Activated naive CD4-positive, alpha-beta T cell treated with anti-CD3 and anti-CD28 coated beads, Interleukin-2, amount 50 U/mL, for 72 hours (primary cell): ENCODE data around the gene DDI1. TPM values are rescaled to one million over a fixed set of nuclear protein-coding genes. Genes with fewer than 3 reads are reported as not detected.
"Not testable (repeated sequence)": the region's sequence is repeated elsewhere in the genome, so short reads cannot be mapped to it uniquely, and the experiment has no call there.

ENCODE experiments used
- ATAC-seq, 2 donors: fragments of 150-1000 bp; cut with Tn5 transposase; 2 replicates each; pipeline ENCODE4 v1.10.0; 2021; ENCODE audit warnings: mild to moderate bottlenecking in 2 of 2, moderate library complexity in 2 of 2
- DNase-seq, 2 donors: peaks; one replicate each; pipeline ENCODE4 v3.0.0; 2021 to 2022; ENCODE audit warnings: low spot score in 2 of 2
- H3K27ac Mint-ChIP-seq, 2 donors: one replicate each; pipeline ENCODE4 v1.8.0; 2022; ENCODE audit warnings: mild to moderate bottlenecking in 2 of 2, mixed read lengths in 2 of 2
- H3K36me3 Mint-ChIP-seq, 2 donors: one replicate each; pipeline ENCODE4 v1.8.0; 2022; ENCODE audit warnings: mixed read lengths in 2 of 2
- H3K9me3 Mint-ChIP-seq, 2 donors: one replicate each; pipeline ENCODE4 v1.8.0; 2022; ENCODE audit warnings: mixed read lengths in 2 of 2
- total RNA-seq, 2 donors: library from RNA; stranded (reverse); gene quantifications; one replicate each; pipeline ENCODE4 v1.2.3, GENCODE V29; 2022

The DDI1 gene
- total RNA-seq, 2 donors from 2014 or later, result not detected

DNA sequence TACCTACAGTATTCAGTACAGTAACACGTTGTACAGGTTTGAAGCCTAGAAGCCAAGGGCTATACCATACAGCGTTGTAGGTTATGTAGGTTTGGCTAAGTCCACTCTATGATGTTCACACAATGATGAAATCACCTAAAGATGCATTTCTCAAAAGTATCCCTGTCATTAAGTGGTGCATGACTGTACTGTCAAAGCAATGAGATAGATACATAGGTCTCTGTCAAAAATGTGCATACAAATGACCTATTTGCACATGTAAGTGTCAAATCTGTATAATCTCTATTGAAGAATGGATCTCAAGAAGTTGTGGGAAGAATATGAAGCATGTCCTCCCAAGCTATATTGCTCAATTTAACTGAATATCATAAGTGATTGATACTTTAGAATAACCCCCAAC, 11.9 kb upstream of the DDI1 start:
- no peak for ATAC-seq
- Mint-ChIP-seq H3K27ac (no peak overlapping the region), H3K36me3 (no peaks in the 10 kb centered on the region), H3K9me3 (no peaks in the 10 kb centered on the region)
- DNase-seq, result no peak

DNA sequence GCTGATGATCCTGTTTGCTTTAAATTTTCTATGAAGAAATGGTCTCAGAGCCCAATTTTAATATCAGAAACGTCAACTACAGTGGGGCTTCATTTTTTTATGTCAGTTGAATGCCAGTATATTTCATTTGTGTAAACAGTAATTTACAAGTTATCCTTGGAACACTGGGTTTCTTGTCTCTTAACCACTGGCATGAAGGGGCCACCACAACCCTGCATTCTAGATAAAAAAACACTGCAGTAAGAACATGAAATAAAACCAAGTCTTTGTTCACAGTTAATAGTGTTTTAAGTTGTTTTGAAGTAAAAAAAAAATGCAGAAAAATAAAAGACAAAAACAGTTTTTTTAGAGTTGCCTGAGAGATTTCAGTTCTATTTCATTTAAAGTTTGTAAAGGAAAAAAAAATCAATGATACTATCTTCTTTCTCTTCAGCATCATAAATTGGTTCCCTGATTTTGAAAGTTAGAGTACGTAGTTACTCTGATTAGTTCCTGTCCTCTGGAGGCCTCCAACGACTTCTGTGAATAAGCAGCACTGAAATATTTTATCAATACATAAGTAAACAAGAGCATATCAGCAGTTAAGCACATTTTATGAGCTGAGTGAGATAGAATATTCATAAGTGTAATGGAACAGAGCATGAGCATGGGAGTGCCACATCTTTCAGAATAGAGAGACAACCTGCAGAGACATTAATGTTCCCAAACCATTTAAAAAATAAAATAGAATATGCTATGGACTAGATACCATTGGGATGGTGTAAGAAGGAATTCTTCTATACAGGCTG, 7.8 kb upstream of the DDI1 start:
- no peak for ATAC-seq
- H3K27ac Mint-ChIP-seq, result no peak overlapping the region
- H3K36me3 Mint-ChIP-seq, result no peaks in the 10 kb centered on the region
- no peaks in the 10 kb centered on the region for H3K9me3 Mint-ChIP-seq
- DNase-seq, result no peak

DNA sequence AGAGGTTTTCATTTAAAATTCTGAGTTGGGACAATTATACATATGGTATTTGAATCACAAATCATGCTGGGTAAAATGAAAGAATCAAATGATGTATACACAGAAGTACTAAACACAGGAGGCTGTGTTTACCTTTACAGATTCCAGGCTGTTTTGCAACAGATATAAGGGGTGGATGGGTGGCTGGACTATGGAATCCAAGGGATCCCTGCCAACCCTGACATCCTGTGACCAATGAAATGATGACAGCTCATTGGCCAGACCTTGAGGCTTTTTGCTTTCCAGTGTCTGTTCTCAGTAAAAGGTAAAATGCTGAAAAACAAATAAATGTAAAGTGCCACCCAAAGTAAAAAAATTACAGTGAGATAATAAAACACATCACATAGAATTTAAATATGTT, 3.3 kb upstream of the DDI1 start:
- no peak for ATAC-seq
- peaks cover 5 to 6% of the 10 kb centered on the region in 2 donors for H3K9me3 Mint-ChIP-seq

DNA sequence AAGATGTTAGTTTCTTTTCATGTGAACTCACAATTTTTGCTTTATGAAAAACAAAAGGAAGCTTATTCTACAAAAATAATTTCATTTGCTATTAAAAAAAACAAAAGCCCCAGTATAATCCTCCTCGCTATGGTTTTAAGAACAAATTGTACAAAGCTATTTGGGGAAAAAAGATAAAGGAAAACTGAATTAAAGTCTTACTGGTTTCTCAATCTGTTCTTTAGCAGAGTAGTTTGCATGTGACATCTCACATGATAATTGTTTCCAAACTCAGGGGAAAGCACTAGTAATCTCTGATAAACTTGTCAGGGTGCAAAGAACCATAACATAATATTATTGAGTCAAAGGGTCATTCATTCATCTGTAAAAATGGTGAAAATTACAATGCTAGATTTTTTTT, 2.9 kb upstream of the DDI1 start:
- Mint-ChIP-seq H3K36me3 (no peaks in the 10 kb centered on the region), H3K27ac (no peak overlapping the region), H3K9me3 (peaks cover 5 to 6% of the 10 kb centered on the region in 2 donors)
- DNase-seq, result no peak
- ATAC-seq, result no peak

More for the DNA sequence above, 3.3 kb upstream of the DDI1 start:
- Mint-ChIP-seq H3K36me3 (no peaks in the 10 kb centered on the region), H3K27ac (no peak overlapping the region)
- no peak for DNase-seq

GRCh38 chr11:104036995-104037394, 555 bp downstream of the DDI1 start:
- Mint-ChIP-seq H3K9me3 (peaks cover 5 to 6% of the 10 kb centered on the region in 2 donors), H3K36me3 (no peaks in the 10 kb centered on the region), H3K27ac (no peak overlapping the region)
- DNase-seq, result no peak
- no peak for ATAC-seq

DNA sequence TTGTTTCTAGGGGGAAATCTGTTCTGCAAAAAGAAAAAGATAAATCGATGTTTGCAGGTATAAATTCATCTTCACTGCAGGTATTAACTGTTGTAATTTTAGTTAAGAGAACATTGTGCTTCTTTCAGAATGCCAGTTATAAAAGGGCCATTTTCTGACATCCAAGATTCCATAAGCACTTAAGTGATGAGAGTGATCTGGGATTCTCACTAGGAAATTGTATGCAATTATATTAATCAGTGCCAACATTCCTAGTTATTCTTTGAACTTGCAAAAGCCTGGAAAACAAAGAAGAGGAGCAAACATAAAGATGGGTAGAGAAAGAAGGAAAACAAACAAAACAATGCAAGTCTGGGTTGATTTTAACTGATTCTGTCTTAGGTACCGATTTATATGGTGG, 5.4 kb downstream of the DDI1 start:
- no peak for ATAC-seq
- no peak for DNase-seq
- Mint-ChIP-seq H3K27ac (no peak overlapping the region), H3K9me3 (peaks cover 0 to 10% of the 10 kb centered on the region in 2 donors), H3K36me3 (no peaks in the 10 kb centered on the region)

- no peak for DNase-seq
- no peak overlapping the region for H3K27ac Mint-ChIP-seq
- no peak for ATAC-seq
- H3K9me3 Mint-ChIP-seq, result peaks cover 0 to 5% of the 10 kb centered on the region in 2 donors
- H3K36me3 Mint-ChIP-seq, result no peaks in the 10 kb centered on the region
Observed at GRCh38 chr11:104043142-104043541, 6.7 kb downstream of the DDI1 start.

GRCh38 chr11:104043678-104044239, 7.3 kb downstream of the DDI1 start:
- DNase-seq (no peak), ATAC-seq (no peak)
- Mint-ChIP-seq H3K27ac (no peak overlapping the region), H3K36me3 (no peaks in the 10 kb centered on the region), H3K9me3 (peaks cover 0 to 5% of the 10 kb centered on the region in 2 donors)

GRCh38 chr11:104046331-104046730, 9.9 kb downstream of the DDI1 start:
- Mint-ChIP-seq H3K36me3 (no peaks in the 10 kb centered on the region), H3K9me3 (peaks cover 0 to 5% of the 10 kb centered on the region in 2 donors), H3K27ac (no peak overlapping the region)
- DNase-seq (no peak), ATAC-seq (no peak)

GRCh38 chr11:104046858-104047257, 10.4 kb downstream of the DDI1 start:
- ATAC-seq, H3K9me3 Mint-ChIP-seq, H3K27ac Mint-ChIP-seq, H3K36me3 Mint-ChIP-seq, DNase-seq: not testable (repeated sequence)

GRCh38 chr11:104049116-104049515, 12.7 kb downstream of the DDI1 start:
- H3K27ac Mint-ChIP-seq, result no peak overlapping the region
- DNase-seq, result no peak
- peaks cover 0 to 5% of the 10 kb centered on the region in 2 donors for H3K9me3 Mint-ChIP-seq
- no peaks in the 10 kb centered on the region for H3K36me3 Mint-ChIP-seq
- ATAC-seq, result no peak

DNA sequence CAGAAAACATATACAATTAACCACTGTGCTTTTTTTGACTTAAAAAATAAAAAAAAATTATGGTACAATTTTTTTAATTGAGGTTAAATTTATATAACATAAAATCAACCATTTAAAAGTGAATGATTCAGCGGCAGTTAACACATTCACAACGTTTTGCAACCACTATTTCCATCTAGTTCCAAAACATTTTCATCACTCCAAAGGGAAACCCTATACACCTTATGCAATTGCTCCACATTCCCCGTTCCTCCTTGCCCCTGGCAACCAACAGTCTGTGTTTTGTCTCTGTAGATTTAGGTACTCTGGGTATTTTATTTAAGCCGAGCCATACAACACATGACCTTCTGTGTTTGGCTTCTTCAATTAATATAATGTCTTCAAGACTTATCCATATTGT, 15.3 kb downstream of the DDI1 start:
- H3K9me3 Mint-ChIP-seq, result no peaks in the 10 kb centered on the region
- H3K36me3 Mint-ChIP-seq, result no peaks in the 10 kb centered on the region
- DNase-seq (no peak), ATAC-seq (no peak)
- H3K27ac Mint-ChIP-seq, result no peak overlapping the region

DNA sequence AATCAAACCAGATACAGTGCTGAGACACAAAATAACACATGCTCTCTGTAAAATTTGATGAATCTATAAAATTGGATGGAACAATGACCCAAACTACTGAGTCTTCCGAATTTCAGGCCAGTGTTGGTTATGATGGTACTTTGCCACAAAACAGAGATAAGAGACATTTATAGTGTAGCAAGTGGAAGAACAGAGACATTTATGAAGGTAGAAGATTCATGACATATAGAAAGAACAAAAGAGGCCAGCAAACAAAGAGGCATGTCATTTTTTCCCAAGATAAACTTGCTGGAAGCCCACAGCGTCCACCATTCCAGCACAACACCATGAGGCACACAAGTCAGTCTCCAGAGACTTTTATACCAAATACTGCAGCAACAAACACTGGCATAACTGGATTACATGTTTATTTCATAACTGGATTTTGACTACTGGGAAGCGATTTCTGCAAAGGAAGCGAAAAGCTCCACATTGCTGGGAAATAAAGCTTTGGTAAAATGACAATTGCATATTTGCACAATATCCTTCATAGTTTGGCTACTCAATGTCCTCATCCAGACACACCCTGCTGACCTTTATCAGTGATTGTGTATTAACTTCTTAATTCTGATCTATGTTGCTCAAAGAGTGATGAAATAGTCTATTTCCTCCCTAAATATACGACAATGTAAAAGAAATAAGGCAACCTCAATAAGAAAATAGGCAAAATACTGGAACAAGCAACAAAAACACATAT, 17.5 kb downstream of the DDI1 start:
- DNase-seq, result no peak
- no peak overlapping the region for H3K27ac Mint-ChIP-seq
- ATAC-seq, result no peak
- no peaks in the 10 kb centered on the region for H3K9me3 Mint-ChIP-seq
- no peaks in the 10 kb centered on the region for H3K36me3 Mint-ChIP-seq

GRCh38 chr11:104054911-104055529, 18.6 kb downstream of the DDI1 start:
- Mint-ChIP-seq H3K9me3 (no peaks in the 10 kb centered on the region), H3K36me3 (no peaks in the 10 kb centered on the region), H3K27ac (no peak overlapping the region)

GRCh38 chr11:104055596-104055995, 19.2 kb downstream of the DDI1 start:
- Mint-ChIP-seq H3K36me3 (no peaks in the 10 kb centered on the region), H3K27ac (no peak overlapping the region), H3K9me3 (no peaks in the 10 kb centered on the region)
- DNase-seq (no peak), ATAC-seq (no peak)

More at GRCh38 chr11:104054911-104055529, 18.6 kb downstream of the DDI1 start:
- no peak for DNase-seq
- ATAC-seq, result no peak

DNA sequence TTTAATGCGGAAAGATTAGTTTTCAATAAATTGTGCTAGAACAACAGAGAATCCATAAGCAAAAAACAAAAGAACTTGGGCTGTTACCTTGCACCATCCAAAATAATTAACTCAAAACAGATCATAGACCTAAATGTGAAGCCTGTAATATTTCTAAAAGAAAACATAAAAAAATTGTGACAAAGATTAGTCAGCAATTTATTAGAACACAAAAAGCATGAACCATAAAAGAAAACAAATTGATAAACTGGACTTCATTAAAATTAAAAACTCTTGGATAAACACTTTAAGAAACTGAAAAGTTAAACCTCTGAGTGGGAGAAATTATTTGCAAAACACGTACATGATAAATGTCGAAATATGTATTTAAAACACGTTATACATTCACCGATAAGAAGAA, 21.5 kb downstream of the DDI1 start:
- no peaks in the 10 kb centered on the region for H3K36me3 Mint-ChIP-seq
- H3K27ac Mint-ChIP-seq, result no peak overlapping the region
- H3K9me3 Mint-ChIP-seq, result no peaks in the 10 kb centered on the region
- DNase-seq (no peak), ATAC-seq (no peak)

DNA sequence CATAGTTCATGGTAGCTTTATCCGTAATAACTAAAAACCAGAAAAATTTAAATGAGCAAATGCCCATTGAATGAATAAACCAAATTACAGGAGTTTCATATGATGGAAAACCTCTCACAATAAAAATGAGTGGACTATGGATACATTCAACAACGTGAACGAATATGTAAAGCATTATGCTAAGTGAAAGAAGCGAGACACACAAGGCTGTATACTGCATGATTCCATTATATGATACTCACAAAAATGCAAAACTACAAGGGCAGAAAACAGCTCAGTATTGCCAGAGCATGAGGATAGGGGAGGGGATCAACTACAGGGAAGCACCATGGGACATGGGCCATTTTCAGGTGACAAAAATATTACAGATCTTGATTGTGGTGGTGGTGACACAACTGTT, 22.2 kb downstream of the DDI1 start:
- DNase-seq (no peak), ATAC-seq (no peak)
- Mint-ChIP-seq H3K36me3 (no peaks in the 10 kb centered on the region), H3K9me3 (no peaks in the 10 kb centered on the region), H3K27ac (no peak overlapping the region)
